Retina (tissue), 1 donor: ENCODE results near the gene ALPL.
A peak's percentile ranks its signal among the peaks of the same experiment; 100 is the strongest.
"Not testable (repeated sequence)": the region's sequence is repeated elsewhere in the genome, so short reads cannot be mapped to it uniquely, and the experiment has no call there.

Source experiments
- DNase-seq: peaks from one replicate; pipeline ENCODE4 v3.0.0-alpha.2; 2016

The ALPL gene

DNA sequence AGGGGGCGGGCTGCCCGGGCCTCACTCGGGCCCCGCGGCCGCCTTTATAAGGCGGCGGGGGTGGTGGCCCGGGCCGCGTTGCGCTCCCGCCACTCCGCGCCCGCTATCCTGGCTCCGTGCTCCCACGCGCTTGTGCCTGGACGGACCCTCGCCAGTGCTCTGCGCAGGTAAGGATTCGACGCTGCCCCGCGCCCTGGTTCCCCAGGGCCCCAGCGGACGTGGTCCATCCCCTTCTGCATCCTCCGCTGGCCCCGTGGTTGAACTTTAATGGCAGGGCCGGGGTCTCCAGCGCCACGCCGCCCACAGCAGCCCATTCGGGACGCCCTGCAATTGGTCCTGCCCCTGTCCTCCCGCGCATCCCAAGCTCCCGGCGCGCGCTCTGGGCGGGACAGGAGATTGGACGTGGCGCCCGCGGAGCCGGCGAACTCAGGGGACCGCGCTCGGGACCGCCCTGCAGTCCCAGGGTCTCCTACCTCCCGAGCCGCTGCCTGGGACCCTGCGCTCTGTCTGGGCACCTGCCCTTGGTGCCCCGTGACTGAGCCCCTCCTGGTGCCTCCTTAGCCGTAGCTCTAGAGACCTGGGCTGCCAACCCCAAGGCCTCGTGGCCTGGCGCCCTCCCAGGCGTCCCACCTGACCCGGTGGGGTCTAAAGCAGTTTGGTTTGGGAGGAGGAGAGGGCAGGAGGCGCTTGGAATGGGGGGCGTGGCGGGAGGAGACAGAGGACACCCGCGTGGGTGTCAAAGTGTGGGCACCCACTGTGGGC, at the start of gene ALPL:
ALPL (plus strand) TSS at position 73 of the 762 bp plus-strand sequence. CDS start 44,659 bp downstream, outside the sequence.
- peak; percentile 57 for DNase-seq

- DNase-seq, result not testable (repeated sequence)
These were observed 44.1 kb upstream of the ALPL start for GRCh38 chr1:21465127-21465526.

DNA sequence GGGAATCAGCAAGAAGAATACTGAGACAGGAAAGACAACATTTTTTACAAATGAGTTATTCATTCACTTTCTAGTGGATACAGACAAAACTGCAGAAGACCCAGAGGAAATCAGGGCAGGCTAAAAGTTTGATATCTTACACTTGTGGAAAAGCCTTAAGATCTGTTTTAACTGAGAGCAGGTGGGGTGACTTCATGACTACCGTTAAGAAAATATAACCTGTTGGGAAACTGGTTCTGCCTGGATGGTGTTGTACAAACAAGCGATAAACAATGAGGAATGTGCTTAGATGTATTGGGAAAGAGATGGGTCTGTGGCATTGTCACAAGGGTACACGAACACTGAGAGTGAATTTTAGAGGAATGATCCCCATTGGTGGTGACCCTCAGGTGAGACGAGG, 41.3 kb upstream of the ALPL start:
- not testable (repeated sequence) for DNase-seq

GRCh38 chr1:21468599-21468998, 40.6 kb upstream of the ALPL start:
- no peak for DNase-seq

DNA sequence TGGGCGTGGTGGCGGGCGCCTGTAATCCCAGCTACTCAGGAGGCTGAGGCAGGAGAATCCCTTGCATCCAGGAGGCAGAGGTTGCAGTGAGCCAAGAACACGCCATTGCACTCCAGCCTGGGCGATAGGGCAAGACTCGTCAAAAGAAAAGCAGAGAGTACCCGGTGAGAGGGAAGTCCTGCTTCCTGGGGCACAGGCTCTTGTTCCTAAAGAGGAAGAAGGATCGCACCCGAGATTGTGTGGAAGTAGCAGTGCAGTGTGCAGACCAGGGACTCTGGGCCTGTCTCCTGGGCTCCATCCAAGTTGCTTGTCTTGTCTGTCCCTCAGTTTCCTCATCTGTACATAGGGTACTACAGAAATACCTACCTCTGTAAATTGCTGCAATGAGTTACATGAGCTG, 39.6 kb upstream of the ALPL start:
- no peak for DNase-seq

DNA sequence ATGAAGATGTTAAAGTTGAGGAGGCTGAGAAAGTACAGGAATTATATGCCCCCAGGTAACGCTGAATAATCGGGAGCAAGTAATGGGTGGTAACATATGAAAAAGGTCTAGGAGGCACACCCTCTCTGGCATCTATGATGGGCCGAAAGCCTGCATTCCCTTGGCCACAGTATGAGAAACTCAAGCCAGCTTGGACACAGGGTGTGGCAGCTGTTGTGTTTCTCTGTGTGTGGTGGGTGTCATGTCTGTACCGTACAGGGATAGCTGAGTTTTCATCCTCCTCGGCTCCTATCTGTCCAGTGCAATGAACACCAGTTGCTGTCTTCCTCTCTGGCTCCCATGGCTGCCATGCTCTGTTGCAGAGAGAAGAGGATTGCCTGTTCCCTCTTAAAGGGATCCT, 36.4 kb upstream of the ALPL start:
- no peak for DNase-seq

GRCh38 chr1:21478356-21478755, 30.9 kb upstream of the ALPL start:
- DNase-seq, result no peak

- not testable (repeated sequence) for DNase-seq
These were observed 25.3 kb upstream of the ALPL start for GRCh38 chr1:21483881-21484280.

GRCh38 chr1:21489146-21489545, 20.1 kb upstream of the ALPL start:
- no peak for DNase-seq

GRCh38 chr1:21490774-21491487, 18.3 kb upstream of the ALPL start:
- DNase-seq, result no peak

DNA sequence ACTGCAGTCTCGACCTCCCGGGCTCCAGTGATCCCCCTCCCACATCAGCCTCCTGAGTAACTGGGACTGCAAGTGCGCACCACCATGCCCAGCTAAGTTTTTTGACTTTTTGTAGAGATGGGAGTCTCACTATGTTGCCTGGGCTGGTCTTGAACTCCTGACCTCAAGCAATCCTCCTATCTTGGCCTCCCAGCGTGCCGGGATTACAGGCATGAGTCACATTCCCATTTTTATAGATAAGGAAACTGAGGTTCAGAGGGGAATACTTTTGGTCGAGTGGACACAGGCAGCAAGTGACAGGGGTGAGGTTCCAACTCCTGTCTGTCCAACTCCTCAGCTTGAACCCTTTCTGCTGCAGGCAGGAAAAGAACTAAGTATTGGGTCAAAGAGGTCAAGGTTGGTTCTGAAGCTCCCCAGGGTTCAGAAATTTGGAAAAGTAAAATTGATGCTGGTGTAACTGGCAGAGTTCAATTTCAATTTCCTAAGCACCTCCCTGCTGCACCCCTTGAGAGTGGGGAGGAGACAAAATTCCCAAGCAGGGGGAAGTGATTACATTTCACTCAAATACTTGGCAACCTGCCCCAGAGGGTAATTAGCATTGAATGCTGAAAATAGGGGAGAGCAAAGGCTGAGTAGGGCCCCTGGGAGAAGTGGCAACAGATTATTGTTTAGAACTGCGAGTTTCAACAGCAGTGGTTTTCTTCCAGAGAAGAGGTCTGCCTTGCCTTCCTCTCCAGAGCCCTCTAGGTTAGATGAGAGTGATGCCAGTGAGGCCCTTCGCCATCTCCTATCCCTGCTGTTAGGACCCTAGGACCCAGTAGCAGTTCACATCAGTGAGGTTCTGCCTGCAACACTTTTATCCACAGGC, 17.5 kb upstream of the ALPL start:
- no peak for DNase-seq

GRCh38 chr1:21492356-21492625, 16.9 kb upstream of the ALPL start:
- DNase-seq, result no peak

DNA sequence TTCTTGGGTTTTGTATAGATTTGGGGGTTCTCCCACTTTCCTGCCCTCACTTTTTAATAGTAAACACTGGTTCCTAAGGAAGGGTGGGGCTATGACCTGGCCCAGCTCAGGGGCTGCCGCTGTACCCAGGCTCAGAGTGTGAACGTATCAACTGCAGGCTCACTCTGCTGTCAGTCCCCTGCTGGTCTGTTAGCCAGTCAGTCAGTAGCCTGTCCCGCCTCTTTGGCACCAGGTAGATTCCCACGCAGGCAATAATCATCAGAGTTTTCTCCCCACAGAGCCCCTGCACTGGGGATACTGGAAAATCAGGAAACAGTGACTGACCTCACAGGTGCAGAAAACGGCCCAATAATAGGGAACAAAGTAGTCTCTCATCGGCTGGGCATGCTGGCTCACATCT, 15.0 kb upstream of the ALPL start:
- no peak for DNase-seq

DNA sequence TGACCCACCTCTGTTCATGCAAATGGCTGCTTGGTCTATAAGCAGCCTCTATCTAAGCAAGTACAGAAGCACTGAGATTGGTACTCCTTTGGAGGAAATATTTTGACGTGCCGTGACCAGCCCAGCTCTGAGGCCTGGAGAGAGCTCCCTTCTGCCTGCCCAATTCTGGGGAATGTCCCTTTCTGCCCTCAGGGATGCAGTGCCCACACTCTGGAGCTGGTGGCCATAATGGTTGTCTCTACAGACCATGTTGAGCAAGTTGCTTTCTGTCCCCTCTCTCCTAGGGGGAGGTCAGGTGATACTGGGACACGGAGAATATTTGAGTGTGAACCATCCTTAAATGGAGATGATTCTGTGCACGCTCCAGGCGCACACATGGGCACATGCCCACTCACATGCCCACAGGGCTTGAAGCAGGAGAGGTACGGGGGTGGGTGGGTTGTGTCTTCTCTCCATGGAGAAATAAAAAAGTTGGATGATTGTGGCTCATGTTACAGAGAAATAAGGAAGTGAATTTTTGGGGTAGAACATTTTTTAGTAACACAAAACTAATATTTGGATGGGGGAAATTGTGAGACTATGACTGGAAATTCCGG, 13.9 kb upstream of the ALPL start:
- DNase-seq, result no peak

DNA sequence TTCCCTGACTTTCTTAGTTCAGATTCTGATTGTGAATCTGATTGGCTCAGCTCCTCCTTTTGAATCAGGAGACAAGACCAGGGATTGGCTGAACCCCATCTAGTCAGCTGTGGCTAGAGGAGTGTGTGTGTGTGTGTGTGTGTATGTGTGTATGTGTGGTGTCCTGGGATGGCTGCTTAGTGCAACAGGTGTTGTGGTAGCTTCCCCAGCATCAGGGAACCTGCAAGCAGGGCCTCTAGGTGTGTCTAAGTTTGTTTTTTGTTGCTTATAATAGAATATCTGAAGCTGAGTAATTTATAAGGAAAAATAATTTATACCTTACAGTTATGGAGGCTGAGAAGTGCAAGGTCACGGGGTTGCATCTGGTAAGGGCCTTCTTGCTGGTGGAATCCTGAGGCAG, 13.2 kb upstream of the ALPL start:
- DNase-seq, result no peak

GRCh38 chr1:21496886-21497285, 12.3 kb upstream of the ALPL start:
- no peak for DNase-seq

GRCh38 chr1:21497466-21498061, 11.7 kb upstream of the ALPL start:
- DNase-seq, result no peak

- no peak for DNase-seq
These were observed 9.8 kb upstream of the ALPL start for GRCh38 chr1:21499283-21499950.

DNA sequence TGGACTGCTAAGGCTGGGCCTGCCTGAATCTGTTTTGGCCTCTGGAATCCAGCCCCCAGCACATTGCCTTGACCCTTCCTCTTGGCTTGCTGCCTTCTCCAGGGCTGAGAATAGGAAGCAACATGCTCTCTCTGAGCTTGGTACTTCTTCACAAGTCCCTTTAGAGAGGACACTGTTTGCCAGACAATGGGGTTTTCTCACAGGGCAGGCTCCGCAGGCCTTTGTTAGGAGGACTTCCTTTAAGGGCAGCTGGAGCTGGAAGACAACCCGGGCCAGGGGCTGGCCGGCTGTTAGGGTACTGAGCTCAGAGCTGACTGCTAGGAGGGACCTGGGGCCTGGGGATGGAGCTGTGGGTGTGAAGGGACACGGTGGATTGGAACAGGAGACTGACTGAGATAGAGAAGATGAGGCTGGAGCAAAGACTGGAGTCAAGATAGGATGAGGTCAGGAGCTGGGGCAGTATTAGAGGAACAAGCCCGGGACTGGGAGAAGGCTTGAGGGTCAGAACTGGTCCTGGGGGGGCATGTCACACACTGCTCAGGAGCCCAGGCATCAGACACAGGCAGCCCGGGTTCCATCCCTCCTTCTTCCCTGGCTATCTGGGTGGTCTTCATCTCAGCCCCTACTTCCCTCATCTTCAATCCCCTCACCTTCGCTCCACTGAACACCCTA, 5.4 kb upstream of the ALPL start:
- no peak for DNase-seq

GRCh38 chr1:21506804-21507203, 2.4 kb upstream of the ALPL start:
- DNase-seq, result no peak

GRCh38 chr1:21507511-21508270, 1.5 kb upstream of the ALPL start:
- DNase-seq, result no peak
